Caco-2 (cell line): ENCODE results near the gene CAMKMT. TPM values are rescaled to one million over a fixed set of nuclear protein-coding genes. Genes with fewer than 3 reads are reported as not detected.

Experiments used
- BruUV-seq: library from RNA; stranded (reverse); fragments of 400-500 nt; replicated peaks from 2 replicates; lab custom pipeline; 2021; lab: Mats Ljungman, UMichigan
- CTCF ChIA-PET: fragments of 300-600 bp; sonication (Branson Sonifier 250); formaldehyde crosslinking; loops from one replicate; lab custom pipeline; 2022; ENCODE audit warnings: antibody characterized with exemption; lab: Charles Lee
- POLR2A ChIA-PET: fragments of 300-600 bp; sonication (Branson Sonifier 250); formaldehyde crosslinking; loops from one replicate; lab custom pipeline; 2022; ENCODE audit warnings: antibody characterized with exemption; lab: Charles Lee
- DNase-seq, 2 experiments: peaks; one replicate each; pipeline versions ENCODE4 v3.0.0 to v3.0.0-alpha.2; 2020 to 2022
- H3K27me3 ChIP-seq: replicated peaks from 2 replicates; pipeline ENCODE4 v1.6.0; 2011; ENCODE audit warnings: low read length; ENCODE audit not compliant: control insufficient read depth, insufficient read depth
- H3K36me3 ChIP-seq: 2 replicates; pipeline ENCODE4 v1.5.1; 2011; ENCODE audit warnings: low read length; ENCODE audit not compliant: control insufficient read depth, insufficient read depth
- H3K4me1 ChIP-seq: fragments of 250-450 bp; sonication (Bioruptor Pico); 2 replicates; pipeline ENCODE4 v1.5.1; 2020; ENCODE audit warnings: mild to moderate bottlenecking
- H3K4me3 ChIP-seq: 2 replicates; pipeline ENCODE4 v1.5.1; 2011; ENCODE audit warnings: low read depth, mild to moderate bottlenecking, control low read depth, low read length
- H3K9me3 ChIP-seq: fragments of 250-450 bp; sonication (Bioruptor Pico); 2 replicates; pipeline ENCODE4 v1.5.1; 2020; ENCODE audit warnings: mild to moderate bottlenecking, moderate library complexity
- H3K27ac Mint-ChIP-seq: one replicate; pipeline ENCODE4 v1.8.0; 2022; ENCODE audit warnings: mixed read lengths; ENCODE audit not compliant: unreplicated experiment
- H3K27me3 Mint-ChIP-seq: one replicate; pipeline ENCODE4 v1.8.0; 2022; ENCODE audit warnings: mixed read lengths; ENCODE audit not compliant: insufficient read depth, unreplicated experiment
- H3K36me3 Mint-ChIP-seq: one replicate; pipeline ENCODE4 v1.8.0; 2022; ENCODE audit warnings: mild to moderate bottlenecking, mixed read lengths; ENCODE audit not compliant: insufficient read depth, unreplicated experiment
- H3K4me1 Mint-ChIP-seq: one replicate; pipeline ENCODE4 v1.8.0; 2022; ENCODE audit warnings: low read depth, mixed read lengths; ENCODE audit not compliant: unreplicated experiment
- H3K4me3 Mint-ChIP-seq: one replicate; pipeline ENCODE4 v1.8.0; 2022; ENCODE audit warnings: mild to moderate bottlenecking, moderate library complexity, mixed read lengths; ENCODE audit not compliant: unreplicated experiment
- H3K9me3 Mint-ChIP-seq: one replicate; pipeline ENCODE4 v1.8.0; 2022; ENCODE audit warnings: mixed read lengths; ENCODE audit not compliant: unreplicated experiment
- CTCF ChIP-seq, 2 experiments: fragments of 200-600 bp in 1 of 2; IDR thresholded peaks; 1 replicate in 1 of 2; 2 replicates in 1 of 2; pipeline versions ENCODE4 v1.5.1 to v1.8.0; 2011 to 2022; ENCODE audit warnings: antibody characterized with exemption in 1 of 2, control low read depth in 1 of 2, inconsistent platforms in 1 of 2, low read depth in 1 of 2, low read length in 1 of 2, mild to moderate bottlenecking in 1 of 2, moderate library complexity in 1 of 2; ENCODE audit not compliant: insufficient read depth in 1 of 2, severe bottlenecking in 1 of 2, unreplicated experiment in 1 of 2
- intact Hi-C: fragments of 100-400 bp; cut with micrococcal nuclease; formaldehyde crosslinking; loops from one replicate; pipeline ENCODE4 v1.10.0; 2022; ENCODE audit not compliant: unreplicated experiment
- total RNA-seq: library from RNA; stranded (reverse); gene quantifications from 2 replicates; pipeline ENCODE4 v1.2.3, GENCODE V29; 2022

Gene CAMKMT
- total RNA-seq, 1 experiment from 2014 or later, result 25.2 TPM

GRCh38 chr2:44545005-44545404, 183.3 kb downstream of the CAMKMT start:
- Mint-ChIP-seq H3K27me3 (no peaks in the 10 kb centered on the region), H3K27ac (no peak overlapping the region), H3K4me3 (no peak overlapping the region), H3K36me3 (no peaks in the 10 kb centered on the region), H3K9me3 (no peaks in the 10 kb centered on the region), H3K4me1 (peaks cover 22% of the 10 kb centered on the region)
- DNase-seq, result no peak
- ChIA-PET CTCF (no interaction called here), POLR2A (no interaction called here)
- H3K27me3 ChIP-seq, result no peaks in the 10 kb centered on the region
- no peak for TF ChIP-seq CTCF (IDR thresholded peaks at IDR 0.05; ENCODE audit: insufficient read depth in 1 of 2, low read depth in 1 of 2, low read length in 1 of 2, severe bottlenecking in 1 of 2, unreplicated experiment in 1 of 2)
- H3K4me3 ChIP-seq, result no peak overlapping the region
- H3K4me1 ChIP-seq, result peaks cover 15% of the 10 kb centered on the region
- no TSS peak for BruUV-seq
- H3K9me3 ChIP-seq, result no peaks in the 10 kb centered on the region
- no peaks in the 10 kb centered on the region for H3K36me3 ChIP-seq
- intact Hi-C loops, result no loop called here

- peaks cover 15% of the 10 kb centered on the region for H3K4me1 ChIP-seq
- no peaks in the 10 kb centered on the region for H3K36me3 ChIP-seq
- intact Hi-C loops, result no loop called here
- no peak for TF ChIP-seq CTCF (IDR thresholded peaks at IDR 0.05; ENCODE audit: insufficient read depth in 1 of 2, low read depth in 1 of 2, low read length in 1 of 2, severe bottlenecking in 1 of 2, unreplicated experiment in 1 of 2)
- Mint-ChIP-seq H3K4me1 (peaks cover 22% of the 10 kb centered on the region), H3K27ac (no peak overlapping the region), H3K9me3 (no peaks in the 10 kb centered on the region), H3K36me3 (no peaks in the 10 kb centered on the region), H3K4me3 (no peak overlapping the region), H3K27me3 (no peaks in the 10 kb centered on the region)
- ChIA-PET POLR2A (no interaction called here), CTCF (no interaction called here)
- no TSS peak for BruUV-seq
- H3K9me3 ChIP-seq, result no peaks in the 10 kb centered on the region
- no peaks in the 10 kb centered on the region for H3K27me3 ChIP-seq
- DNase-seq, result no peak
- H3K4me3 ChIP-seq, result no peak overlapping the region
Measured at GRCh38 chr2:44546459-44547127, 184.8 kb downstream of the CAMKMT start.

GRCh38 chr2:44547718-44548117, 186.0 kb downstream of the CAMKMT start:
- intact Hi-C loops, result no loop called here

More at GRCh38 chr2:44547718-44548117, 186.0 kb downstream of the CAMKMT start:
- DNase-seq, result no peak
- CTCF ChIA-PET, result interaction anchor here (0.9 kb wide), 1 partner anchor 68 kb away, joined by 5 read pairs; no protein-coding TSS in a partner anchor
- POLR2A ChIA-PET, result no interaction called here
- Histone ChIP-seq H3K36me3 (no peaks in the 10 kb centered on the region), H3K9me3 (no peaks in the 10 kb centered on the region), H3K4me1 (peaks cover 15% of the 10 kb centered on the region), H3K27me3 (no peaks in the 10 kb centered on the region), H3K4me3 (no peak overlapping the region)
- H3K4me1 Mint-ChIP-seq, result peaks cover 16% of the 10 kb centered on the region
- no peaks in the 10 kb centered on the region for H3K27me3 Mint-ChIP-seq
- H3K4me3 Mint-ChIP-seq, result no peak overlapping the region
- no peak overlapping the region for H3K27ac Mint-ChIP-seq
- TF ChIP-seq CTCF (IDR thresholded peaks at IDR 0.05; ENCODE audit: insufficient read depth in 1 of 2, low read depth in 1 of 2, low read length in 1 of 2, severe bottlenecking in 1 of 2, unreplicated experiment in 1 of 2), result no peak
- no peaks in the 10 kb centered on the region for H3K9me3 Mint-ChIP-seq
- no TSS peak for BruUV-seq
- H3K36me3 Mint-ChIP-seq, result no peaks in the 10 kb centered on the region
